ENCODE measurements around the gene NRDE2. TPM values are rescaled to one million over a fixed set of nuclear protein-coding genes. Genes with fewer than 3 reads are reported as not detected.

NRDE2 gene
- total and polyA plus RNA-seq, 2 of the 4 experiments (the other 2 are of a cell fraction) = 4.5 to 9.3 TPM

GRCh38 chr14:90274808-90275457, 56.8 kb downstream of the NRDE2 start (continued):
- TF ChIP-seq CTCF (conservative IDR thresholded peaks at IDR 0.05; ENCODE audit: low read depth, low read length) = no peak

DNA sequence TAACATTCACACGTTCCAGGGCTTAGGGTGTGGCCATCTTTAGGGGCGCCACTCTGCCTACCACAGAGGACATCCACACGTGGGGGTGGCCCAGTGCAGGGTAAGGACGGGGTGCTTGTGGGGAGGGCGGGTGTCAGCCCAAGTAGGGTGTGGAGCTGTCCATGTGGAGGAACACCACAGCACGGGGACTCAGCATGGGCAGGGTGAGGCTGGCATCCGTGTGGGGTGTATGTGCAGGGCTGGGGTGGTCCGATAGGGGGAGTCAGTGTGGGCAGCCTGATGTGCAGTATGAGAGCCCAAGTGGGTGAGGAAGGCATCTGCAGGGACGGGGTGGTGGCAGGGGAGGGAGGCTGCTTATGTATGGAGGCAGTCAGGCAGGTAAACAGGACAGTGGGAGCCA, 57.7 kb downstream of the NRDE2 start:
- H2AK9ac ChIP-seq (replicated peaks; ENCODE audit: low read depth, low read length, poor library complexity) = no peak overlapping the region
- ATAC-seq (ENCODE audit: low read depth) (no peak), DNase-seq (no peak)
- WGBS, 2 experiments (ENCODE audit: extremely low coverage in 2 of 2, insufficient read length in 1 of 2) = 78% methylated on average over 4 of the region's 9 CpGs; no CpG with 5 or more reads in 1 of the 2 experiments
- POLR2A ChIA-PET (ENCODE audit: unreplicated experiment) = no interaction called here
- H3K36me3 ChIP-seq (ENCODE audit: control insufficient read depth, insufficient read depth, low read length) = peaks cover 40% of the 10 kb centered on the region
- H3K9ac ChIP-seq (ENCODE audit: low read depth, low read length) = no peak overlapping the region
- no peak overlapping the region for H2BK5ac ChIP-seq (ENCODE audit: low read depth, low read length, poor library complexity, severe bottlenecking)
- no peak overlapping the region for H4K91ac ChIP-seq (ENCODE audit: insufficient read depth, low read depth, low read length)
- H4K8ac ChIP-seq (ENCODE audit: low read depth in 2 of 2, low read length in 2 of 2) = no peak overlapping the region; a peak in 1 of 4 replicates
- no peak for TF ChIP-seq MAZ (IDR thresholded peaks at IDR 0.05; ENCODE audit: borderline replicate concordance, low read depth, low read length)
- TF ChIP-seq, protein P1, sequence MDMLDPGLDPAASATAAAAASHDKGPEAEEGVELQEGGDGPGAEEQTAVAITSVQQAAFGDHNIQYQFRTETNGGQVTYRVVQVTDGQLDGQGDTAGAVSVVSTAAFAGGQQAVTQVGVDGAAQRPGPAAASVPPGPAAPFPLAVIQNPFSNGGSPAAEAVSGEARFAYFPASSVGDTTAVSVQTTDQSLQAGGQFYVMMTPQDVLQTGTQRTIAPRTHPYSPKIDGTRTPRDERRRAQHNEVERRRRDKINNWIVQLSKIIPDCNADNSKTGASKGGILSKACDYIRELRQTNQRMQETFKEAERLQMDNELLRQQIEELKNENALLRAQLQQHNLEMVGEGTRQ (IDR thresholded peaks at IDR 0.05; ENCODE audit: low read depth, low read length) = no peak
- TF ChIP-seq SMC3 (IDR thresholded peaks at IDR 0.05; ENCODE audit: low read depth, low read length) = no peak
- TF ChIP-seq CTCF (conservative IDR thresholded peaks at IDR 0.05; ENCODE audit: low read depth, low read length) = no peak
- no peak for TF ChIP-seq NFE2L2 (IDR thresholded peaks at IDR 0.05; ENCODE audit: low read depth, low read length)
- no peak for TF ChIP-seq CEBPB (IDR thresholded peaks at IDR 0.05; ENCODE audit: low read depth, low read length)
- CTCF ChIA-PET = no interaction called here
- H3K4me2 ChIP-seq (ENCODE audit: low read depth, low read length) = no peak overlapping the region
- H3K56ac ChIP-seq (ENCODE audit: extremely low read depth, insufficient read depth, low read length) = no peak overlapping the region
- no peak overlapping the region for H3K23ac ChIP-seq (ENCODE audit: low read depth, low read length)
- no peak overlapping the region for H2AFZ ChIP-seq (replicated peaks; ENCODE audit: low read length, poor library complexity)
- H3K9me1 ChIP-seq (ENCODE audit: insufficient read depth, low read length) = peaks cover 9% of the 10 kb centered on the region
- H2BK120ac ChIP-seq (ENCODE audit: low read depth, low read length) = no peak overlapping the region
- H2BK20ac ChIP-seq (ENCODE audit: low read depth, low read length) = no peak overlapping the region
- H3K9me3 ChIP-seq (ENCODE audit: control insufficient read depth, insufficient read depth, low read length) = no peaks in the 10 kb centered on the region
- intact Hi-C loops (cut with micrococcal nuclease) (no loop called here), in situ Hi-C loops (cut with MboI; ENCODE audit: low sequenced_read_pairs) (no loop called here), dilution Hi-C loops (cut with HindIII; ENCODE audit: low sequenced_read_pairs, unreplicated experiment) (no loop called here)
- no peaks in the 10 kb centered on the region for H3K4me1 ChIP-seq (ENCODE audit: control insufficient read depth, insufficient read depth, low read length)
- no peak overlapping the region for H3K4me3 ChIP-seq (ENCODE audit: insufficient read depth, low read depth, low read length)
- H3K18ac ChIP-seq (ENCODE audit: low read depth, low read length) = no peak overlapping the region
- H3K27me3 ChIP-seq (ENCODE audit: control insufficient read depth, insufficient read depth, low read length) = no peaks in the 10 kb centered on the region
- H3K27ac ChIP-seq (ENCODE audit: insufficient read depth, low read length) = no peak overlapping the region
- H2AK5ac ChIP-seq (ENCODE audit: low read depth, low read length) = no peak overlapping the region
- H4K5ac ChIP-seq (ENCODE audit: low read depth, low read length) = no peak overlapping the region
- BruUV-seq (replicated peaks) = no TSS peak
- H3K4ac ChIP-seq (ENCODE audit: low read depth, low read length) = no peak overlapping the region
- no peak overlapping the region for H2BK15ac ChIP-seq (ENCODE audit: low read depth, low read length)
- H3K79me1 ChIP-seq (ENCODE audit: low read depth in 1 of 2, low read length in 2 of 2) = no peaks in the 10 kb centered on the region; a peak in 2 of 4 replicates
- no peaks in the 10 kb centered on the region for H4K20me1 ChIP-seq (ENCODE audit: insufficient read depth, low read length)
- no peak overlapping the region for H3K14ac ChIP-seq (replicated peaks; ENCODE audit: low read depth, low read length)

Data from IMR-90 (cell line).